ENCODE measurements around the gene NFE2L3.
A peak's percentile ranks its signal among the peaks of the same experiment; 100 is the strongest.
"Not testable (repeated sequence)": the region's sequence is repeated elsewhere in the genome, so short reads cannot be mapped to it uniquely, and the experiment has no call there.

The NFE2L3 gene

DNA sequence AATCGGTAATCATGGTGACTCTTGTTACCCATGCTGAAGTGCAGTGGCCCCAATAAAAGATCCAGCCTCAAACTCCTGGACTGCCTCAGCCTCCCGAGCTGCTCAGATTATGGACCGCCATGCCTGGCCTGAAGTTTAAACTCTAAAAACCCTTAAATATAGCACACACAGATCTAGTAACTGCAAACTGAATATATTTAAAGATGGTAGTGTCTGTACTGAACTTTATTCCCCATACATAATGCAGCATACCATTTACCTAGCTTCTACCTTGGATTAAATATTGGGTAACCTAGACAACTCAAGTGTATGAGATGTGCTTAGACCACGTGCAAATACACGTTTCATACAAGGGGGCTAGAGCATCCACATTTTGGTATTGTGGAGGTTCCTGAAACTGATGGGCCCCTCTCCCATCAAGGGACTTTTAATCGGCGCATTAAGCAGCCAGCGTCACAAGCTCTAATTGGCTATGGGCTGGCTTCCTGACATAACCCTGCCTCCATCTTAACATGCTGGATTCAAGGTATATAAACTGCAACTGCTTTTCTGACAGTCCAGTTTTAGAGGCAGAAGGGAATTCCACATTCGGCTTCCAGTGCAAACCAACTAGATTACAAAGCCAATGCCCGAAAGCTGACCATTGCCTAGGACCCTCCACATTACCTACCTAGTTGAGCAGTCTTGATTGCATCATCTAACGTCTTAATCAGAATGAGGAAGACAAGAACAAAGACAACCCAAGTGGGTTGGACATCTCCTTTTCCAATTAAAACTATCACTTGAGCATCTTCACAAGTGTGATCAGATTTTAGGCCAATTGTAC is 35.6 kb downstream of the NFE2L3 start:
- no peak for DNase-seq

DNA sequence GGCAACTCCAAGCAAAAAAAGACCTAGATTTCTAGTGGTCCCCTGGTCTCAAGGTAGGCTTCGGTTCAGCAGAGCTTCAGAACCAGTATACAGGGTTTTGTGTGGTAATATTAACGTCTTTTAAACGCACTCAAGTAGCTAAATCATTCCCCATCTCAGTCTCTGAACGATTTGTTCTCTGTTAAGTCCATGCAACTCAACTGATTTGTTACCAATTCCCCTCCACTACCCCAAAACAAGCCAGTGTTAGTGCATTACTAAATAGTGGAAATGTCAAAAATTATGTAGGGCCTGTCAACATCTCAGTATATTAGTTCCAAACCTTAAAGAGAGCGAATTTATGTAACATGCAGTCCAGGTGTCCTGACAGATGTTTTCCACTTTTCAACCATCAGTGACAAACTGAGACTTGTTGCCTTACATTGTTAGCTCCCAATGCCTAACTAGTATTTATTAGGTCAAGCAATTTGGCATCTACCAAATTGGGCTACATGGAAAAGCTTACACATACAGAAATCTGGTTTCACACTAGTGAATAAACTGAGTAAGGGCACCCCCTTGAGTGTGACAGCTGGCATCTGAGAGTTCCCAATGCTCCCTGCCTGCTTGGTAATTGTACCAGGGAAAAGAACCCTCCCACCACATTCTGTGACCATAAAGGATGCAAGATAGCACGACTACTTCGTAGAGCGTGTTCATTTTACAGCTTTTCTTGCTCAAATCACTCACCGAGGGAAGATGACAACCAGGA is 36.4 kb downstream of the NFE2L3 start:
- DNase-seq = no peak

DNA sequence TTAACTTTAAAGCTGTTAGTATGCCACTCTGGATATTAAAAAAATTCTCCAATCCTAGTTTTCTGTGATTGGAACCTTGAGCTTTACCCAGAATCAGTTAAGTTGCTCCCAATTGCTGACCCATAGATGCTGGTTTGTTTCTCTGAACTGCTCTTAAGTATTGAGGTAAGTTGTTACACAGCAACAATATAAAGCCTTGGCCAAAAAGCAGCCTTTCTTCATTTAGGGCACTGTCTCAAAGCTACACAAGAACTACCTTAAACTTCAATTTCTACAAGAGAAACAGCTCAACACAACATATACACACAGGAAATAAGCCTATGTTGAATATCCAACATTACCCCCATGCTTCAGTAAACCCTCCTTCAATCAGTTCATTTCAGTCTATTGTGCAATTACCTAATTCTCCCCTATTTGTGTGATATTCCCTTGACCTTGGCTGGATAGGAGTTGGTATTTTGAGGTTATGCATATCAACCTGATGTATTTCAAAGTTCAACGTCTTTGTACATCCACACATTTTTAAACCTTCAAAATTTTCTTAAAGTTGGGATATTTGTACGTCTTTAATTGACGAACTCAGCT is 37.1 kb downstream of the NFE2L3 start:
- no peak for DNase-seq

DNA sequence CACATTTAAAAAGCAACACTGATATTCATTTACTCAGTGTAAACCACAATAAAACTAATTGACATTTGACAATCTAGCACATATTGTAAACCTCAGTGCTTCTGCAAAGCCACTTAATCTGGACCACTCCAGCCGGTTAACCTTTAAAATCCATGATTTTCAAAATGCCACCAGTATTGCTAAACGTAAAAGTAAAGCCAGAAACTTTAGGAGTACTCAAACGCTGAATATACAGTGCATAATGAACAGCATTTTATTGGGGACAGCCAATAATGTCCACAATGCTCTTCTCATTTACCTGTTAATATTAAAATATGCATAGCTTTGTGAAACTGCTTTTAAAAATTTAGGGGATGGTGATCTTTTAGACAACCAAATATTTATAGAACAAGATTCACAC is 37.7 kb downstream of the NFE2L3 start:
- DNase-seq = no peak

DNA sequence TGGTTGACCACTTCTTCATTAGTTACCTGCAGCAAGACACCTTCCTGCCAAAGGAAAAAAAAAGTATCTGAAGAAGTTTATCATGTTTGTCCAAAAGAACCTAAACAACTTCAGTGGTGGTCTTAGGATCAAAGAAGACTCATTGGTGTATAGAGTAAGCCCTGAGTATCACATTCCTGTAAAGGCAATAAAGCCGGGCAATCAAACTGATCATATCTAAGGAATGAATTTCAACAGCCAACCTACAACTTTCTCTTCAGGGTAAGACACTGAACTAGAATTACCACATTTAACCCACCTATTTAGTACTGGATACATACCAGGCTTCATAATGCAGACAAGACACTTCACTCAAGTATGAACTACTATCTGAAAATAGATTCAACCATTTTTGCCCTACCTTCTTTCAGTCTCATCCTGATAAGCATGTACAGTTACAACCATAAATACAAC is 38.4 kb downstream of the NFE2L3 start:
- no peak for DNase-seq

DNA sequence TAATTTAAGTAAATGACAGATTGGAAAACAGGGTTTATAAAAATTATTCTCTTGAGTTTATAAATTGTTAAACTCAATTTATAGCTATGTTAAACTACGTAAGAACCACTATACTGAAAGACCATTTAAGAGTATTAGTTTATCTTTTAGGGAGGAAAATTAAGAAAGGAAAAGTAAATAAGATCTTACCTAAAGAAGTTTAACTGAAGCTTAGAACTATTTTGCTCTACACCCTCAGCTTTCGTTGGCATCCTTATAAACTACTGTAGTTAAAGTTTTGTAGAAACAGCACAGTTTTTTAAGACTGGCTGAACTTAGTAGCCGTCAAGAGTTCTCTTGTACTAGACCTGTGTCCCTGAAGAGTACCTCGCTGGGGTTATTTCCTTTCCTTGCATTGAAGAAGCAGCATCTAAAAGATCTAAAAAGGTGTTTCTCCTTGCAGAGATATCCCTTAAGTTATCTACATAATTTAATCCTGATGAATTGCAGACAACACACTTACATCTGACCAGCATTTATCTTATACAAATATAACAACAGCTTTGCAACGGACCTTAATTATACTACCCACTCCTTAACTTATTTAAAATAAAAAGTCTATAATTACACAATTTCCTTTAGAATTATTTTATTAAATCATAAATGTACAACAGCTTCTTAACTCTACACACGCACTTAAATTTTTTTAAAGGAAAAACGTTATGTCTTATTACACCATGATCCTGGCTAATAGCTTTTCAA is 39.4 kb downstream of the NFE2L3 start:
- no peak for DNase-seq

DNA sequence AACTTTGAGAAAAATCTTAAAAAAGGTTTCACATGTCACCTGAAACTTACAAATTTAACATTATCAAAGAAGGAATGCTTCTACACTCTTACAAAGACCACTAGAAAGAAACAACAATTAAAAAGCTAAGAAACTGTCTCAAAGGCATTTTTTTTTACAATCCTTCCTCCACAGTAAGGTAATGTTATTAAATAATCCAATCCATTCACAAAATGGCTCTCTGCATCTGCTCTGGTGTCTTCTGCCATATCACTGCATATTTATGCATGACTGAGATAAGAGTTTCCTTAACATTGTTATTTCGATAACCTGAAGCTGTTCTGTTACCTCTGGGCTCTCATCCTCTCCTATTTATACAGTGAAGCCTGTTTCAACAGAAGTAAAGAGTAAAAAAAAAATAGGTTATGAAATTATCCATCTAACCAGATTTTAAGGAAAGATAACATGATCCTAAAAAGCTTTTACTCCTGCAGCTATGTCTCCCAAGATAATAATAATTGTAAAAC is 40.0 kb downstream of the NFE2L3 start:
- DNase-seq = no peak

DNA sequence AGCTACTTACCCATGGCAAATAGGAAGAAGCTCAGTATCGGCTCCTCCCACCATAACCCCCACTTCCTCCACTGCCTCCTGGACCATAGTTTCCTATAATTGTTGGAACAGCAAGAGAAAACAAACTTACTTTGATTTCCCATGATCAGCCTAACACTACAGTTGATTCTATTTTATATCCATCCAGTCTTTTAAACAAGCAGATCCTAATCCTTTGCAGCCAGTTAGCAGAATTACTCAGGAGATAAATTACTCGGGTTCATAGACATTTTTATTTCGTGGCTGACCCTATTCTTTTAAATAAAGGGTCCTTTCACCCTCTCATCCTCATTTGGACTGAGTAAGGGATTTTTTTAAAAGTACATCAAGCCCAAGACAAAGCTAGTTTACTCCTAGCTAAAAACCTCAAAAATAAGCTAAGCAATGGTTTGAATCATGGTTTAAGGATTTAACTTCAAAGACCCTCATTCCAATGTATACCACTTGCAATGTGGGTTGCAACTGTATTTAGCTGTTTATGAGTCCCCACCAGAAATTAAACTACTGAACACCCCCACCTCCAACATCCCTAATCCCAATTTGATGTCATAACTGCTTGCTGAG is 40.6 kb downstream of the NFE2L3 start:
- no peak for DNase-seq

DNA sequence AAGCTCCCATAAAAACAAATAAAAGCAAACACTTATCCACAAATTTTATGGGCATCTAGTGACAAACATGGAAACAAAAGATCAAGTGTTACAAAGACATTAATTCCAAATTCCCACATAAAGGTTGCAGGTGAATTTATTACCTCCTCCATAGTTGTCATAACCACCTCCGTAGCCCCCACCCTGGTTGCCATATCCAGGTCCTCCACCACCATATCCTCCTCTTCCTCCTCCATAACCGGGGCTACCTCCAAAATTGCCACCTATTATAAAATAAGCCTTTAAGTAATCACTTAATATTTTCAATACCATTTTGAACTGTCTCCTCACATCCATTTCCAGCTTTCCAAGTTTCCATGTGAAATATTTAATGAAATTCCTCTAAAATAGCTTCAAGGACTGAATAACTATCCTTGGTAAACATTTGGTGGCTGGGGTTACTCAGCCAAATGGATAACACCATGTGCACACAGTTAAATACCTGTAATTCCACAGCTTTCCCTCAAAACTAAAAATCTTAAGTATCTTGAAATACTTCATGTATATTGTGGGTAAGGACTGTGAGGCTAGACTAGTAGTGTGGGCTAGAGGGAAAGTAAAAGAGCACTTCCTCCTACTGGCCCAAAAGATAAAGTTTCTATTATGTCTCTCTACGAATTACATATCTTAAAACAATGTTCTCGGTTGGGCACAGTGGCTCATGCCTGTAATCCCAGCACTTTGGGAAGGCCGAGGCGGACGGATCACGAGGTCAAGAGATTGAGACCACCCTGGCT is 41.6 kb downstream of the NFE2L3 start:
- no peak for DNase-seq

DNA sequence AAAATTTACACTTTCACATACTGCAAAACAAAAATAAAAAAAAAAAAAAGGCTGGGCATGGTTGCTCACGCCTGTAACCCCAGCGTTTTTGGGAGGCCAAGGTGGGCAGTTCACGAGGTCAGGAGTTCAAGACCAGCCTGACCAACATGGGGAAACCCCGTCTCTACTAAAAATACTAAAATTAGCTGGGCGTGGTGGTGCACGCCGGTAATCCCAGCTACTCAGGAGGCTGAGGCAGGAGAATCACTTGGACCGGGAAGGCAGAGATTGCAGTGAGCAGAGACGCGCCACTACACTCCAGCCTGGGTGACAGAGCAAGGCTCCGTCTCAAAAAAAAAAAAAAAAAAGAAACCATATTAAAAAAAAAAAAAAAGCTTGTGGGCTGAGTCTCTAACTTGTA is 42.8 kb downstream of the NFE2L3 start:
- DNase-seq = not testable (repeated sequence)

DNA sequence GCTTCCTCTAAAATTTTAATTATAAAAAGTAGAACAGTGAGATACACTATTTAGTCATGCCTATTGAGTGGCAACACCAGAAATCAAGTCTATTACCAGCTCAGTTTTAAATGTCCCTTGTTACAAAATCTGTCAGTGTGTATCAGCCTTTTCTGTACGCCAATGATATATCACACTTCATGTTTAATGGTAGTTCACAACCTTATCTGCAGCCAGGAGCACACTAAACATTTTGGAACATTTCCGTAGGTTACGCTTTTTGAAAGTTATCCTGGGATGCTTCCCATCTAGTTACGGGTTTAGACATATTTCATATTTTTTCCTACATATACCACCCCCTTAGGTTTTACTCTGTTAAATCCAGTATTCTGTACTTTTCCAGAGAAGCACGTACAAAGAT is 43.2 kb downstream of the NFE2L3 start:
- no peak for DNase-seq

DNA sequence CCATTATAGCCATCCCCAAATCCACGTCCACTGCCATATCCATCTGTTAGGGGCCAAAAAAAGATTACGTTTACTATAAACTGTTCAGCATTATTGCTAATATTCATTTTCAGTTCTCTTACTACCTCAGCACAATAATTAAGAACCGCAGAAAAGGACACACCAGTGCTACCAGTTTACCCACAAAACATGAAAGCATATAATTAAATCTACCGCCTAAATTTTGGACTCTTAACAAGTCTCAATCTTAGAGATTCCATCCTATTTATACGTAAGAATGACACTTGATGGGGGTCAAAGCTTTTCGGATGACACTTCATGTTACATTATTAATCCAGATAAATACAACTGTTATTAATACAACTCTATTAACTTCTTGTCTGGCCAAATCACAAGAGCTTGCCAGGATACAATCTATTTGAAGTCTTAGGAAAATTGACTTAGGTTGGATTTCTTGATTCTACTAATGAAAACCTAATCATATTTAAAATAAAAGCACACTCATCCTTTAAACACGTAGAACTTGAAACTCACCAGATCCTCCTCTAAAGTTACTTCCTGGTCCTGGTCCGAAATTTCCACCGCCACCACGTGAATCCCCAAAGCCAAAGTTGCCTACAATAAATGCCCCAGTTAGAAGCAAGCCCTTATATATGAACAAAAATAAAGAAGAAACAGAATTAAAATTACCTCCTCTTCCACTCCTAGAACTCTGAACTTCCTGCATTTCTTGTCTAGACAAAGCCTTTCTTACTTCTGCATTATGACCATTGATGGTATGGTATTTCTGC is 44.1 kb downstream of the NFE2L3 start:
- no peak for DNase-seq

DNA sequence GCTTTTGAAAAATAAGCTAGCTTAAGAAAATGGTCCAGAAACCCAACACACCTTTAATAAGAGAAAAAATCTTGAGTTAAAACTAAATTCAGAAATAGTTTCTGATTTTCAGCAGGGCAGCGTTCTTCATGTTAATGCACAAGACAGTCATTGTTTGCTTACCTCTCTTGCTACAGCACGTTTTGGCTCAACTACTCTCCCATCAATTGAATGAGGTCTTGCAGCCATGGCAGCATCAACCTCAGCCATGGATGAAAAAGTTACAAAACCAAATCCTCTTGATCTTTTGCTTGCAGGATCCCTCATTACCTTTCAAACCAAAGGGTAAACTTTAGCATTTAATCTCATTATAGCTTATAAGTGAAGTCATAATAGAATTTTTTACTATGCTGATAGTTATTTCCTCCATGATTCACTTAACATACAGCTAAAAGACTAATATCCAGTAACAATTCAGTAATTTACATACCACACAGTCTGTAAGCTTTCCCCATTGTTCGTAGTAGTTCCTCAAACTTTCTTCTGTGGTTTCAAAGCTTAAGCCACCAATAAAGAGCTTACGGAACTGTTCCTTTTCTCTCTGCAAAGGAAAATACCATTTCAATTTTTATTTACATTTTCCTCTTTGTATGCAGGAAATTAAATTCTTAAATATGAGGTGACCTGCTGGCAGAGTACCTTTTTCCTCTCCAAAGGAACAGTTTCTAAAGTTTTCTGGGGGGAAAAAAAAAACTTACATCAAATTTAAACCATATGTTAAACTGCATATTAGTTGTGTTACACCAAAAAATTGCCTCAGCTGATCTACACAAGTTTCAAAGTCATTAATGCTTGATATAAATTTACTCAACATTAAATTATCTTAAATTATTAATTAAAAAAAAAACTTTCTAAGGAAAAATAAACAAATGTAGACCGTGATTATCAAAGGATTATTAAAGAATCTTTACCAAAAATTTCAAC is 45.4 kb downstream of the NFE2L3 start:
- no peak for DNase-seq

DNA sequence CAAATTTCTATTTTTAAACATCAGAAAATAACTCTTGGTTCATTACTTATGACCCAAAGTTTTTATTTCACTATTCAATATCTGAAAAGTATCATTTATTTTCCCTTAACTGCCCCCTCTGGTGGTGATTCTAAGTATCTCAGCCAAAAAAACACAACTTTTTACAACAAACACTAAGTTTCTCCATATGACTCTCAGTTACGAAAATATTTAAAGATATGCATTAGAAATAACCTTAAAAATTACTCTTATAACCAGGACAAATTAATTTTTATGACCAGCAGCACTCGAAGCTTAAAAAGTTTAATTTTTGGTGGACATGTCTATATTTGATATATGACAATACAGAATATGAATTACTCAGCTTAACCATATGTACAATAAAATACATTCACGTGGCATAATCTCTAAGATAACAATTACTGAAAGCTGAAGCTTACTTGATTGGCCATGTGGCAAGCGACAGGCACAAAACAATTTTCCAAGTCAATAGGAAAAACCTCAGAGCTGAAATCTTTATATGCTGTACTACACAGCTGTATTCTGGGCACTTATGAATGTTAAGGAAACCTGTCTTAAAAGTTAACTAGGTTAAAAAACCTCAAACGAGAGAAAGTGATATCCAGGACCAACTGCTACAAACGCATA is 46.3 kb downstream of the NFE2L3 start:
- DNase-seq = no peak

DNA sequence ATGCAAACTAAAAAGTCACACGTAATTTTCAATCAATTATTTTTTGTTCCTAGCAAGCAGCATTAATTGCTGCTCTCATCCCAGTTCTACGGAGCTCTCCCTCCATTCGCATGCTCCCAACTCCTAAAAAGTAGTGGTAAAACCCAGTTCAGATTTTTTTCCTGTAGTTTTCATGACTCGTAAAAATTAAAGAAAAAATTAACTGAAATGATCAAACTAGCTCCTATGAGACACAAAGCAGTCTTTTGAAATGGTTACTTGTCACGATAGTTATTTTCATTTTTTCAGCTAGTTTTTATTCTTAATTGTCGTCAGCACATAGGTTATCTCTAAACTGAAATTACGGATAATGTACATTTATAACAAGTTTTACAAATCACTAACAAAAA is 46.8 kb downstream of the NFE2L3 start:
- DNase-seq = no peak

DNA sequence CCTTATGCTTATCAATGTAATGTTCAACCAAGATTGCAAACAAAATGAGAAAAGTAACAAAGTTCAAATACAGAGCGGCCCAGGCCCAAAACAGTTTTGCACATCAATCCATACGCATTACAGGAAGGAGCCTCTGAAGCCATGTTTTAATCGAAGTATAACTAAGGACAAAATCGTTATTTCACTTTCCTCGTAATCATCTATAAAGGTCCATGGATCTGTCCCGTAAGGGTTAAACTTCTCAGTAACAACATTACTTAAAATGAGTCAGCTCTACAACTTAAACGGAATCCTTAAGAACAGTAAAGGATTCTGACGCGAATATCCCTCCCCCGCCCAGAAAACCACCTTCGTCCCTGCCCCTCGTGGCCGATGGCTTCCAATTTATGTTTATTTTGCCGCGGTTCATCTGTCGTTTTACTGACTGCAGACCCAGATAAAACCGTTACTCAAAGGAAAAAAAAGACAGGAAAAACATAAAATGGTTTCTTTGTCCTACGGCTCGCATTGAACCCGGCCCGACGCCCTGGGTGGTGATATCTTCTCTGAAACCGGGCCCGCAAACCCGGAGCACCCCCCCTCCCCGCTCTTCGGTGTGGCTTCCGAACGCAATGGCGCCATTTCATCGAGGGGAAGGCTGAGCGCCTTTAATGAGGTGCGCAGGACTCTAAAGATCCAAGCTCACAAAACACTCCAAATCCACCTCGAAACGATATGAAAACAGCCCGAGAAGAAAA is 47.5 kb downstream of the NFE2L3 start:
- peak; percentile 41 for DNase-seq

DNA sequence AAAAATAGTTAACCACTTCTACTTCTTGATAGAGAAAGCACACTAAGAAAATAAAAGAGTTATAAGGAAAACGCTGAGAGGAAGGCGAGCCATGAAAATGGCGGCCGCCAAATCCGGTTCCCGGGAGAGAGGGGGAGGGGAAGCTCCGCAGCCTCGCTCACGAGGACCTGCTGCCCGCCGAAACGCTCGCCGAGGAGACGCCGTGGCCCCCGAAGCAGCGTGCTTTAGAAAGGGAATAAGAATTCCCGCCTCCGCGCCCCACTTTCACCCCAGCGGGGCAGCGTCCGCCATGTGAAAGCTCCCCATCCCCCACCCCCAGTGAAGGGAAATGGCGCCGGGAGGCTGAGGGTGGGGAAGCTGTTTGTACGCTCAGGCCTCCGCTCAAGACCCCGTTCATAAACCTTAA is 48.0 kb downstream of the NFE2L3 start:
- peak; percentile 58 for DNase-seq
